Measurements from ENCODE around the gene TMC5.
"Not testable (repeated sequence)": the region's sequence is repeated elsewhere in the genome, so short reads cannot be mapped to it uniquely, and the experiment has no call there.

TMC5 gene

GRCh38 chr16:19540241-19540970 lies 122.7 kb downstream of the TMC5 start:
- no peak for DNase-seq

DNA sequence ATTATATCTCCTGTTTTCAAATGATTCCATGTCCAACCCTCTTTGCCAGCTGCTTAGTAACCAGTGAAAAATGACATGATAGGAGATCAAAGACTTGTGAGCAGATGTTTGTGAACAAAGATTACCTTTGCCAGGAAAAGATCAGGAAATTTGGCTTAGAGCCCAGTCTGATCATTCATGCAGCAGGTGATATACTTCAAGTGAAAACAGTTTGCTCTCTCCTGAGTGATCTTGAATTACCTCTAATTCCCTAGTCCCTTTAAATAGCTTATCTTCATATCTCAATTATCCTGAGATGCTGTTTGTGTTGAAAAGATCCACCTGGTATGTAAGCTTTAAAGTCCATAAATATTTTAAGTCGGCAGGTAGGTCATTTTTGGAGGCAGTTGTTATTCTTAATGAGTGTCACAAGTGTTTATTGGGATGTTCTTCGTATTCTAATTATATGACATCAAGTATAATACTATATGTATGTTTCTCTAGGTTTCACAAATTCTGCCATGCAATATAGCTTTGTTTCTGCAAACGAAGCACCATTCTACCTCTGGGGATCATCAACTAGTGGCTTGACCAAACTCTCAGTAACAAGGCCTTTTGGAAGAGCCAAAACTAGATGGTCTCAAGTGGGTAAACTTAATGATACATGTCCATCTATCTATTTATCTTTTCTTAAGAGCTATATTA lies 124.6 kb downstream of the TMC5 start:
- no peak for DNase-seq

GRCh38 chr16:19543278-19543996 lies 125.8 kb downstream of the TMC5 start:
- not testable (repeated sequence) for DNase-seq

GRCh38 chr16:19548144-19548543 lies 130.5 kb downstream of the TMC5 start:
- no peak for DNase-seq
